Stimulated activated CD4-positive, alpha-beta T cell treated with anti-CD3 and anti-CD28 coated beads, Interleukin-2, amount 100 ng/mL, for 4 hours (primary cell): ENCODE measurements around the gene TCERG1L.
"Not testable (repeated sequence)": the region's sequence is repeated elsewhere in the genome, so short reads cannot be mapped to it uniquely, and the experiment has no call there.

ENCODE experiments used
- DNase-seq: peaks from one replicate; pipeline ENCODE4 v3.0.0-alpha.2; 2020; ENCODE audit warnings: low read depth

TCERG1L gene

GRCh38 chr10:131144196-131144595 lies 167.3 kb downstream of the TCERG1L start:
- no peak for DNase-seq

DNA sequence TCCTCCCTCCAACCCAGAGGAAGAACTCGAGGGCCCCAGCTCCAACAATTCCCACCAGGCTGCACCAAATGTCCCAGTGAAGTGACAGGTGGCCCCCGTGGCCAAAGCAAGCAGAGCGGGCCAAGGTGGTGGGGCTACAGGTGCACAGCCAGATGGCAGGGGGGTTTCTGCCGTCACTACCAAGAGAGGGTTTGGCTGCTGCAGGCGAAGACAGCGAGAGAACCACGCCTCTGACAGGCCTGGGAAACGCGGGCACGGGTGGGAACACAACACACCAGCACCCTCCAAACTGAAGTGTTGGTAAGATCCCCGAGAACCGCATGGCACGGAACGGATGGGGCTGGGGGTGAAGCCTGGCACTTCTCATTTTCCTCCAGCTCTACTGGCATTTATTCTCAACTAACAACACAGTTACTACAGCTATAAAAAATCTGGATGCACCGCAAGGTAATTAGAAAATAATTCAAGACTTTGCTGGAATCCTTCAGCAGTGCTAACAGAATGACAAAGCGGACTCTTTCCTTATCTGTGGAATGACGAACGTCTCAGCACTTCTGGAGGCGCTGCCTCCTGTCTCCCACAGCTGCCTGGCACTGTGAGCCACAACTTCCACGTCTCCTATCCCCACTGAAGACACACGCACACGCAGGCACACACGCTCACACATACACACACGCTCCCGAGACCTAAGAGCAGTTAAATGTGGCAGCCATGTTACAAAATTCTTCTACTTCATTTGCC lies 167.9 kb downstream of the TCERG1L start:
- no peak for DNase-seq

DNA sequence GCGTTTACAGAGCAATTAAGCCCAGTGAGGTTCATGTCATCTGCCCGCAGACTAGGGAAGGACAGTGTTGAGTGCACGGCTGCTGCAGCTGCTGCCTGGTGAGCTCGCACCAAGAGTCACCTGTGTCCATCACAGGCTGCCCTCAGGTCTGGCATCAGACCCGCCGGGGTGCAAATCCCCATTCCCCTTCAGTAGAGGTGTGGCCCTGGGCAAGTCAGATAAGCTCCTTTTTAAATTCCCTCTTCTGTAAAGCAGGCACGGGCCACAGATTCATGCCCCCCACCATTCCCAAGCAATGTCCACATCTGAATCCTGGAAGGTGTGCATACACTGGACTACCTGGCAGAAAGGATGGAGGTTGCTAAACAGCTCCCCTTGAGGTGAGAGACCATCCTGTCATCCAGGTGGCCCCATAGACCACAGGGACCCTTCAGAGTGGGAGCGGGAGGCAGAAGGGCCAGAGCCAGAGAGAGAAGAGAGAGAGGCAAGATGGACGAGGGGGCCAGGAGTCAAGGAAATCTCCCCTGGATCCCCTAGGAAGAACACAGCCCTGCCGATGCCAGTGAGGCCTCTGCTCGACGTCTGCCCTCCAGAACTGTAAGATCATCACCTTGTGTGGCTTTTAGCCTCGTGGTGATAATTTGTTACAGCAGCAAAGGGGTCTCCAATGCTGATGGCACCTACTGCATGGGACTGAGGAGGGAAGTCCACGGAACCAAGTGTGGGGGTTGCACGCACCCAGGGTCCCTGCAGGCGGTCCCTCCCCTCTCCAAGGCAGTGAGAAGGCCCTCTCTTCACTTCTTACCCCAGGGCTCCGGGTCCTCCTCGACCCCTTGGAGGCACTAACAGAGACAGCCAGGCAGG lies 168.8 kb downstream of the TCERG1L start:
- DNase-seq = no peak

- DNase-seq = no peak
Measured at GRCh38 chr10:131141645-131142516, 169.6 kb downstream of the TCERG1L start.

- no peak for DNase-seq
Measured at GRCh38 chr10:131141207-131141606, 170.3 kb downstream of the TCERG1L start.

GRCh38 chr10:131140606-131141005 lies 170.9 kb downstream of the TCERG1L start:
- no peak for DNase-seq

DNA sequence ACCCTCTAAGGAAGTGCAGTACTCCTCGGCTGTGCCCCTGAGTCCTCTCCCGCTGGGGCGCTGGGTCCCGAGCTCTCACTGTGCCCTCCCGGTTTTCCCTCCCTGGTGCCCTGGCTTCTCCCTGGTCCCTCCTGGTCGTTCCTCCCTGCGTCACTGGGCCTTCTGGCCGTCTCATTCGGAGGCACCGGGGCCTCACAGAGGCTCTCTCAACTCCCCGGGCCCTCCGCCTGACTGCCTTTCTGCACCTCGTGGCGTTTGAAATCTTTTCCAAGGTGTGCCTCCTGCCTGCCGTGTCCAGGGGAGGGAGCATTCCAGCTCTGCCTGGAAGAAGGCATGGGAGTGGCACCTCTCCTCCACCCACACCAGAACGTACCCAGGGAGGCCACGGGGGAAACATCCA lies 174.3 kb downstream of the TCERG1L start:
- DNase-seq = no peak

DNA sequence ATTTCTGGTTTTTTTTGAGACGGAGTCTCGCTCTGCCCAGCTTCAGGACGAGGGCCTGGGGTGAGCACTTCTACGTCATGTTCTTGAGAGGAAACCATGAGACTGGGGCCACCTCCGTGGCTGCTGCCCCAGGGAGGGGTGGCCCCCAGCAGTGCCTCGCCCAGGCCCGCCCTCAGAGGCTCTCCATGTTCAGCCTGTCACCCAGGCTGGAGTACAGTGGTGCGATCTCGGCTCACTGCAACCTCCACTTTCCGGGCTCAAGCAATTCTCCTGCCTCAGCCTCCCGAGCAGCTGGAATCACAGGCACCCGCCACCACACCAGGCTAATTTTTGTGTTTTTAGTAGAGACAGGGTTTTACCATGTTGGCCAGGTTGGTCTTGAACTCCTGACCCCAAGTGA lies 175.2 kb downstream of the TCERG1L start:
- not testable (repeated sequence) for DNase-seq

DNA sequence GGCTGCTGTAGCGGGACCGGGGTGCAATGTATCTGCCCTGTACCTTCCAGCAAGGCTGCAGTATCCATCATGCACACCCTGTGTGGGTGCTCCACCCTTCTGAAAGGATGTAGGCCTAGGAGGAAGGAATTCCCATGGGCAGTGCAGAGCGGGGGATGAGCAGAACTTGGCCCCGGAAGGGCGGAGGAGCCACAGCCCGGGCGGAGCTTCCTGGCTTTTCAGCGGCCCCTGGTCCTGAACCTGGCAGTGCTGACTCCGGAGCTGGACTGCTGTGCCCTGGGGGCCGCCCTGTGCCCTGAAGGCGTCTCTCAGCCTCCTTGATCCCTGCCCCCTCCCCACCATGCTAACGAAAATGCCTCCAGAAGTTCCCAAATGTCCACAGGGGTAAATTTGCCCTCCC lies 175.8 kb downstream of the TCERG1L start:
- DNase-seq = no peak

DNA sequence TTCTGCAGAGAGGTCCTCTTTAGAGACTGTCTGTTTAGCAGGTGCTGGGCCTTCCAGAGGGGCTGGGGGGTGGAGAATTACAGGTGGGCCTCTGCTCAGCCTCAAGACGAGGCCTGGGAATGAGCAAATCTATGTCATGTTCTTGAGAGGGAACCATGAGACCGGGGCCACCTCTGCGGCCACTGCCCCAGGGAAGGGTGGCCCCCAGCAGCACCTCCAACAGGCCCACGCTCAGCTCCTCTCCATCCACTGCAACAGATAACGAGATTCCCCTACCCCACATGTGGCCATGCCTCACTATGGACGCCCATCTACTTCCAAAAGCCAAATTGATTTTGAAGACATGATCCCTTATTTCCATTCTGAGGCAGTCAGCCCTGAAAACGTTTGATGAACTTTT lies 176.9 kb downstream of the TCERG1L start:
- no peak for DNase-seq

GRCh38 chr10:131134001-131134576 lies 177.4 kb downstream of the TCERG1L start:
- DNase-seq = no peak

DNA sequence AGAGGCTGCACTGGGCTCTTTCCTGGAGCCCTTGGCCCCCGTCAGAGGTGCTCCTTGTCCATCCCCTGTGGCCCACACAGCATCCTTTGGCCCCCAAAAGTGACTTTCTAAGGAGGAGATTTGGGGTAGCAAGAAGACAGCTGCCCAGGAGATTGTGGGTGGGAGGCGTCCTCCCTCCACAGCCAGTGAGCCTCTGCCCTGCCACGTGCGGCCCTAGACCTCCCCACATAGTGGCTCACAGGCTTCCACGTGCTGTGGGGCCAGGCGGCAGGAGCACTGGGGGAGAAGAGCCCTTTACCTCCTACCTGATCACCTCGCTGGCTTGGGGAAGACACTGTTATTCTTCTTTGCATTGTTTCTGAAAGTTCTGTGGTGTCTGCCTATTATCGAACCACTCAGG lies 178.8 kb downstream of the TCERG1L start:
- DNase-seq = no peak

GRCh38 chr10:131131726-131132591 lies 179.6 kb downstream of the TCERG1L start:
- DNase-seq = no peak

DNA sequence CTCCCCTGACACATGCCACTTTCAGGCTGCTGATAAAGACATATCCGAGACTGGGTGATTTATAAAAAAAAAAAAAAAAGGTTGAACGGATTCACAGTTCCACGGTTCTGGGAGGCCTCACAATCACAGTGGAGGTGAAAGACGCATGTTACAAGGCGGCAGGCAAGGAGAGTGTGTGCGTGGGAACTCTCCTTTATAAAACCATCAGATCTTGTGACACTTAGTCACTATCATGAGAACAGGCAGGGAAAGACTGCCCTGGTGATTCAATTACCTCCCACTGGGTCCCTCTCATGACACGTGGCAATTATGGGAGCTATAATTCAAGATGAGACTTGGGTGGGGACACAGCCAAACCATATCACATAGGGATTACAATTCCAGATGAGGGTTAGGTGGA lies 181.5 kb downstream of the TCERG1L start:
- no peak for DNase-seq

DNA sequence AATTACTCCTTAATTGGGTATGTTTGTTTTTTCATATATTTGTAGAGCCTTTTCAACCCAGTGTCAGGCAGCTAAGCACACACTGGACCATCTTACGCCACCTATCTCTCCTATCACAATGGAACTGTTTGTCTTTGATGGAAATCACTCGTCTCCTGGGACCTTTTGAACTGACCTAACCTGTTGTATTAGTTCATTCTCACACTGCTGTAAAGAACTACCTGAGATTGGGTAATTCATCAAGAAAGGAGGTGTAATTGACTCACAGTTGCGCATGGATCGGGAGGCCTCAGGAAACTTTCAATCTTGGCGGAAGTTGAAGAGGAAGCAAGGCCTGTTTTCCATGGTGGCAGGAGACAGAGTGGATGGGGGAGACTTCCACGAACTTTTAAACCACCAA lies 182.0 kb downstream of the TCERG1L start:
- no peak for DNase-seq

DNA sequence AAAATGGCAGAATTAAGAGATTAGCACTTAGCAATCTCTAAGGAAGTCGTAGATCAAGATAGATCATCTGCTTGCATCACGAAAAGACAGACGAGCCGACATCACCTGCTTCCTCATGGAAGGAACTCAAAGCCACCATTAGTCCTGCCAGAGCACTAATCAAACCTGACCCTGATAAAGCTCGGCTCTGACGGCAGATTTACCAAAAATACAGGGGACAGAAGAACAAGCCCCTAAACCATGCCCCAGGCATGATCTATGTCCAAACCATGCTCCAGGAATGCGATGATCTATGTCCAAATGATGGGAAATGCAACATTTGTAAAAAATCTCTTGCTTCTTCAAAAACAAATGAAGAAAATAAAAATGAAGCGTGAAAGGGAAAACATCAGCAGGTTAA lies 182.8 kb downstream of the TCERG1L start:
- no peak for DNase-seq

DNA sequence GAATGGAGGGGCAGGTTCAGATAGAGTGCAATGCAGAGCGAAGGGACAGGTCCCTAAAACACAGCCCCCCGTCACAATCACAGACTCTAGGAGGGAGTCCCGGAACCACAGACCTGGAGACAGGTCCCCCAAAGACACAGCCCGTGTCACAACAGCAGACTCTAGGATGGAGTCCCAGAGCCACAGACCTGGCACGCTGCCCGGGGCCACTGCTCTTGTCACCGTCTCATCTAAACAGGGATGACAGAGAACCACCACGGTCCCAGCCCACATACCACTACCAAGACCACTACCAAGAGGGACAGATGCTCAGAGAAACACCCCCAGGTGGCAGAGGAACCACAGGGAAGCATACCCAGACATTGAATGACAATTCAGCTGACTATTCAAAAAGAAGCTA lies 183.9 kb downstream of the TCERG1L start:
- no peak for DNase-seq

- DNase-seq = no peak
Measured at GRCh38 chr10:131127138-131127589, 184.4 kb downstream of the TCERG1L start.

DNA sequence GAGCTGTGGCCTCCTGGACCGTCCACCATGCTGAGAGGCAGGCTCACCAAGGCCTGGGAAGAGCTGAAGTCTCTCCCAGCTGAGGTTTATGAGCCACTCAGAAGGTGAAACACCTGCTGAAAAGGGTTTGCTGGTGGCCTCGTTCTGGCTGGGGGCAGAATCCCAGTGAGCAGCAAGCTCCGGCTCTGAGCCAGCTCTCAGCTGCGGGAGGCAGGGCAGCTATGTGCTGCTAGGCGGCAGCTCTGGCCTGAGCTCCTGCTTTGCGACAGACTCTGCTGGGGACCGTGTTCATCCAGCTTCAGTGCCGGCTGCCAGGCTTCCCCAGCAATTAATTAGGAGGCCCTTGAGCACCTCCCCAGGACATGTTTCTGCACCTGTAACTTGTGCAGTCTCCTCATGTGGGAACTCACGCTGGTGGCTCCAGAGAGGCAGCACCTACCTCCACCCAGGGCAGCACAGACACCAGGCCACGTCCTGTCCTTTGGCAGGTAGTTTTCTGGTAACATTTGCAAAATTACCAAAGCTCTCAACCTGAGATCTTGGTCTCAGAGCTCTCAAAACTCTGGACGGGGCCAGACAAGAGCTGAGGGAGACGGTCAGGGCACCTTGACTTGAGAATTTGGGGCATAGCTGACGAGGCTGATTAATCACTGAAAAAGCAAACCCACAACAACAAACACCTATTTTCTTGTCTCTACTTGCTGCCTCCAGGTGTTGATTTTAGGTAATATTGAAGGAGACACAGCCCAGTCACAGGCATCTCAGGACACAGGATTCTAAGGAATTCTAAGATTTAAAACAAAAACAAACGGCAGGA lies 185.0 kb downstream of the TCERG1L start:
- DNase-seq = no peak
